ENCODE results near the gene SAMD11. TPM values are rescaled to one million over a fixed set of nuclear protein-coding genes. Genes with fewer than 3 reads are reported as not detected.
"Not testable (repeated sequence)": the region's sequence is repeated elsewhere in the genome, so short reads cannot be mapped to it uniquely, and the experiment has no call there.

The SAMD11 gene
- polyA plus RNA-seq, 3 donors, result 38.2 to 87.0 (median 80.7) TPM

DNA sequence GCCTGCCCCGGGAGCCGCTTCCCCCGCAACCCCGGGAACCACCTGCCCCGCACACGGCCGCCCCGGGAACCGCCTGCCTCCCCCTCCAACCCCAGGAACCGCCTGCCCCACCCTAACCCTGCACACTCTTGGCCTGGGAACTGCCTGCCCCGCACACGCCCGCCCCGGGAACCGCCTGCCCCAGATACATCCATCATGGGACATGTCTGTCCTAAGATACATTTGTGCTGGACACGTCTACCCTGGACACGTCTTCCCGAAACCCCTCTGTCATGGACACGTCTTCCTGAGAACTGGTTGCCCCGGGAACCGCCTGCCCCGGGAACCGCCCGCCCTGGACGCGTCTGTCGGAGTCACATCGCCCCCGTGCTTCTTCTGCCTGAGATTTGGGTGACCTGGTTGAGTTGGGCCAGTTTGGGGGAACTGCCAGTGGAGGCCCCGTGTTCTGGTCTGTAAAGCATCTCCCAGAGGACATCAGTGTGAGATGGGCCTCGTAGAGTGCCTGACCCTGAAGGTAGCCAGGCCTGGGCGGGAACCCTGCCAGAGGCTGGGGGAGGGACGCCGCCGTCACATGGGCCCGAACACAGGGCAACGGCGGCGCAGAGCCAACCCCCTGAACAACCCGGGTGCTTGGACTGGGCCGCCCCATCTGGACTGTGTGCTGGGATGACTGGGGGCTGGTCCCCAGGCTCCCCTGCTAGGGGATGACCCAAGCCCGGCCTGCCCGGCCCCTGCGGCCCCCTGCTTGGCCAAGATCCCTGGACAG is 54.5 kb downstream of the SAMD11 start:
- no peak for DNase-seq (ENCODE audit: extremely low read depth in 1 of 11, low read depth in 9 of 11, low spot score in 4 of 11)

DNA sequence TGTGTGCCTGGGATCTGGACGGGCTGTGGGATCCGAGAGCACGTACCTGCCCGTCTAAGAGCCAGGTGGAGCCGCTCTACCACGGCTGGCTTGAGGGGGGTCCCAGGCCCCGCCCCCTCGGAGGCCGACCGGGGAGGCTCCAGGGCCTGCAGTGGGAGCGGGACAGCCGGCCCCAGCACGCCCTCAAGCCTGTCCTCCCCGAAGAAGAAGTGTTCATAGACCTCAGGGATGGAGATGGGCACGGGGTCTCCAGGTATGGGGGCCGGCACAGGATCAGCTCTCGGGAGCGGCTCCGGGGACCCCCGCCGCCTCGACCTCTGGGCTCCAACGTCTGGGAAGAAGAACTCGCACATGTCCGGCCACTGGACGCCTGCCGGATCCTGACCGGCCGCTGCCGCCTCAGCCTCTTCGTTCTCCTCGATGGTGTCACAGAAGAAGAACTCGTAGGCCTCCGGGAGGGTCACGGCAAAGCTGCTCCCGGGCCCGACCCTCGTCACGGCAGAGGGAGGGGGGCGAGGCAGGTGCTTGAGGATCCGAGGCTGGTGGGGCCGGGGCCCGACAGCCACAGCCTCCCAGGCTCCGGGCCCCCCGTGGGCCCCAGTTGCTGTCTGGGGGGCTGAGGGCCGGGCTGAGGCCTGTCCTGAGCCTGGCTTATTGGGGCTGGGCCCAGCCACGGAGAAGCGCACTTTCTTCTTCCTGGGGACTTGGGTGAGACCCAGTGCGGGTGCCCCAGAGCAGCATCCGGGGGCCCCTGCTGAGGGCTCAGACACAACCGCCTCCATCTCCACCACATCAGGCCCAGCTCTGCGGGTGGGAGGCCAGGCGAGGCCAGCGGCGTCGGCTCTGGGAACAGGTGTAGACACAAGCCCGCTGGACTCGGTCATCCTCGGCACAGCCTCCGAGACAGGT is 55.4 kb downstream of the SAMD11 start:
- DNase-seq (ENCODE audit: extremely low read depth in 1 of 11, low read depth in 9 of 11, low spot score in 4 of 11), result no peak

DNA sequence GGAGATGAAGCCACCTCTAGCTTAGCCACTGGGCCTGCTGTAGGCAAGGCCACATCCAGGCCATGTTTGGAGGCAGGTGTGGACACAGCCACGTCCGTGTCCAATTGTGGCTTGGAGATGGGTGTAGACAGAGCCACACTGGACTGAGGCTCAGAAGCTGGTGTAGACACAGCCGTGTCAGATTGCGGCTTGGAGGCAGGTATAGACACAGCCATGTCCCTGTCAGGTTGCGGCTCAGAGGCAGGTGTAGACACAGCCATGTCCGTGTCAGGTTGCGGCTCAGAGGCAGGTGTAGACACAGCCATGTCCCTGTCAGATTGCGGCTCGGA is 56.0 kb downstream of the SAMD11 start:
- no peak for DNase-seq (ENCODE audit: extremely low read depth in 1 of 11, low read depth in 9 of 11, low spot score in 4 of 11)

DNA sequence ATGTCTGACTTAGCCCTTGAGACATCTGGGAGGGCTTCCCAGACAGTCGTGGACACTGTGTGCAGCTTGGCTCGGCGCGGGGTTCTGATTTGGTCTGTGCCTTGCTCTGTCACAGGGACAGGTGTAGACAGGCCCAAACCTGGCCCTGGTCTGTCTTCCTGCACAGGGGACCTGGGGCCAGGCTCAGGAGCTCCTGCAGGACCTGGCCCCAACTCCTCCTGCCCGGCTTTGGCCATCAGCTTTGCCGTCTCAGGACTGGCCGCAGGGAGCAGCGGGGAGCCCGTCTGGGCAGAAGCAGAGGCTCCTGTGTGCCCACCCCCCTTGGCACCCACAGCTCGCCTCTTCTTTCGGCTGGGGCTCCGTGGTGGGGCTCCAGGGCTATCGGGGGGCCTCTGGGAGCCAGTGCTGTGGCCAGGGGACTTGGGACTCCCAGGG is 56.4 kb downstream of the SAMD11 start:
- no peak for DNase-seq (ENCODE audit: extremely low read depth in 1 of 11, low read depth in 9 of 11, low spot score in 4 of 11)

DNA sequence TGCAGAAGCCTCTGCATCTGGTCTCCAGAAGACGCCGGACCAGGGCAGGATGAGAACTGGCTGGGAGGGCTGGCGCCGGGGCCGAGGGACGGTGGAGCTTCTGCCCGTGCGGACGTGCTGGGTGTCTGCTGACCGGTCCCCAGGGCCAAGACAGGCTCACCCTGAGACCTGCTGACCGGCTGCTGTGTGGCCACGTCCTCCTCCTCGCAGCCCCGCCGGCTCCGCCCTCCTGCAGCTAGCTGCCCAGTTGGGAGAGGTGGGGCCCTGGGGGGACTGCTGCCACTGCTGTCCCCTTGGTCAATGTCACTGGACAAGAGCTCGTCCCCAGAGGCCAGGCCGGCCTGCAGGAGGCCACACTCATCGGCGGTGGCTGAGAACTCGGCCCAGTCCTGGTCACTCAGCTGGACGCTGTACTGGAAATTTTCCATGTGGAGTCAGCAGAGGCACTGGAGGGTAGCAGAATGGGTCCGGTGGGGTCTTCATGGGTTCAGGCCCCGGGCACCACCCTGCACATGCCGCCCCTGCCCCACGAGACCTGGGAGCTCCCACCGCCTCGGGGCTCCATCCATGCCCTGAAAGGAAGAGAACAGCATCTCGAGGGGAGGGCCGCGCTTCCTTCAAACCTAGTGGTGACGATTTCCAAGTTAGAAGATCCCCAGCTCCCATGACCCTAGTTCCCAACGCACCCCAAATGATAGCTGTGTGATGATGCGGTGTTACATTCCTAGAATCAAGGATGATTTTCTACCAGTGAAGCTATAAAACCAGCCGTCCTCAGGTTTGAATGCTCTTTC is 57.1 kb downstream of the SAMD11 start:
- DNase-seq (ENCODE audit: extremely low read depth in 1 of 11, low read depth in 9 of 11, low spot score in 4 of 11), result no peak

GRCh38 chr1:981491-981954 is 57.8 kb downstream of the SAMD11 start:
- DNase-seq (ENCODE audit: extremely low read depth in 1 of 11, low read depth in 9 of 11, low spot score in 4 of 11), result no peak

GRCh38 chr1:981955-982558 is 58.3 kb downstream of the SAMD11 start, which contains the start of gene PERM1:
PERM1 (minus strand) TSS chr1:982093; CDS start chr1:981029, 1,064 bp downstream.
- no peak for DNase-seq (ENCODE audit: extremely low read depth in 1 of 11, low read depth in 9 of 11, low spot score in 4 of 11)

GRCh38 chr1:982765-983436 is 59.2 kb downstream of the SAMD11 start:
- no peak for DNase-seq (ENCODE audit: extremely low read depth in 1 of 11, low read depth in 9 of 11, low spot score in 4 of 11)

- DNase-seq (ENCODE audit: extremely low read depth in 1 of 11, low read depth in 9 of 11, low spot score in 4 of 11), result no peak
Observed at GRCh38 chr1:983798-984475, 60.2 kb downstream of the SAMD11 start.

DNA sequence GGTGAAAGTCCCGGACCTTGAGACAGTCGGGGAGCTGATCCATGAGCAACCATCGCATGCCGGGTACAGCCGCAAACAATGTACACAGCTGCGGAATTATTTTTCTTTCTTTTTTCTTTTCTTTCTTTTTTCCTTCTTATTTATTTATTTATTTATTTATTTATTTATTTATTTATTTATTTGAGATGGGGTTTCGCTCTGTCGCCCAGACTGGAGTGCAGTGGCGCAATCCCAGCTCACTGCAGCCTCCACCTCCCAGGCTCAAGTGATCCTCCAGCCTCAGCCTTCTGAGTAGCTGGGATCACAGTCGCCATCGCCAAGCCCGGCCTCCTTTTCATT is 60.7 kb downstream of the SAMD11 start:
- DNase-seq (ENCODE audit: extremely low read depth in 1 of 11, low read depth in 9 of 11, low spot score in 4 of 11), result no peak

GRCh38 chr1:985126-985525 is 61.4 kb downstream of the SAMD11 start:
- no peak for DNase-seq (ENCODE audit: extremely low read depth in 1 of 11, low read depth in 9 of 11, low spot score in 4 of 11)

DNA sequence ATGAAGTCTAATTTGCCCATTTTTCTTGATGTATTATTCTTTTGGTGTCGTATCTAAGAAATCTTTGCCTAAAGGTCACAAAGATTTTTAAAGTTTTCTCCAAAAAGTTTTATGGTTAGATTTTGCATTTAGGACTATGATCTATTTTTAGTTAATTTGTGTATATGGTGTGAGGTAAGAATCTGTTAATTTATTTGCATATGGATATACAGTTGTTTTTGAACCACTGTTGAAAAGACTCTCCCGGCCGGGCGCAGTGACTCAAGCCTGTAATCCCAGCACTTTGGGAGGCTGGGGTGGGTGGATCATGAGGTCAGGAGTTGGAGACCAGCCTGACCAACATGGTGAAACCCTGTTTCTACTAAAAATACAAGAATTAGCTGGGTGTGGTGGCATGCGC is 64.3 kb downstream of the SAMD11 start:
- DNase-seq (ENCODE audit: extremely low read depth in 1 of 11, low read depth in 9 of 11, low spot score in 4 of 11), result not testable (repeated sequence)

- DNase-seq (ENCODE audit: extremely low read depth in 1 of 11, low read depth in 9 of 11, low spot score in 4 of 11), result not testable (repeated sequence)
Observed at GRCh38 chr1:991275-991674, 67.6 kb downstream of the SAMD11 start.

DNA sequence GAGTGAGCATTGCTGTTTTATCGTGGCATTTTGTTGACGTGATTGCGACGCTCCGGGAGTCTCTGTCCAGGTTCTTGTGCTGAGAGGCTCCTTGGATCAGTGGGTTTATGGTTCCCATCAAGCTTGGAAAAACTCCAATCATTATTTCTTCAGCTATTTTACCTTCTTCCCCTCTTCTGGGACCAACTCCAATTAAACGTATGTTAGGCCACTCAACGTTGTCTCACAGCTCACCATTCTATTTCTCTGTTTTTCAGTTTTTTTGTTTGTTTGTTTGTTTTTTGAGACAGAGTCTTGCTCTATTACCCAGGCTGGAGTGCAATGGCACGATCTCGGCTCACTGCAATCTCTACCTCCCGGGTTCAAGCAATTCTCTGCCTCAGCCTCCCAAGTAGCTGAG is 68.2 kb downstream of the SAMD11 start:
- DNase-seq (ENCODE audit: extremely low read depth in 1 of 11, low read depth in 9 of 11, low spot score in 4 of 11), result no peak

DNA sequence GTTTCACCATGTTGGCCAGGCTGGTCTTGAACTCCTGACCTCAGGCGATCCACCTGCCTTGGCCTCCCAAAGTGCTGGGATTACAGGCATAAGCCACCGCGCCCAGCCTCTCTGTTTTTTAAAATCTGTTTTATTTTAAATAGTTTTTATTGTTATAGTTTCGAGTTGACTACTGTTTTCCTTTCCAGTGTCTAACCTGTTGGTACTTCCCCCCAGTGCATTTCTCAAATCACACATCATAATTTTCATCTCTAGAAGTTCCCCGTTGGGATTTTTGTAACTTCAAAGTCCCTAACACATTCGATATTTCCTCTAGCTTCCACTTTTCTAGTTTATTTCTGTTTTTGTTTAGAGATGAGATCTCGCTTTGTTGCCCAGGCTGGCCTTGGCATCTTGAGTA is 68.6 kb downstream of the SAMD11 start:
- DNase-seq (ENCODE audit: extremely low read depth in 1 of 11, low read depth in 9 of 11, low spot score in 4 of 11), result no peak

- no peak for DNase-seq (ENCODE audit: extremely low read depth in 1 of 11, low read depth in 9 of 11, low spot score in 4 of 11)
Observed at GRCh38 chr1:993379-993995, 69.8 kb downstream of the SAMD11 start.

All from renal cortex interstitium (tissue), 11 donors.